GM21737 (cell line): ENCODE data around the gene CNST.
"Not testable (repeated sequence)": the region's sequence is repeated elsewhere in the genome, so short reads cannot be mapped to it uniquely, and the experiment has no call there.

Experiments used
- ATAC-seq: cut with Tn5 transposase; IDR thresholded peaks from one replicate; pipeline ENCODE4 v1.9.1; 2021; ENCODE audit warnings: mild to moderate bottlenecking, moderate library complexity; ENCODE audit not compliant: unreplicated experiment

Gene CNST

DNA sequence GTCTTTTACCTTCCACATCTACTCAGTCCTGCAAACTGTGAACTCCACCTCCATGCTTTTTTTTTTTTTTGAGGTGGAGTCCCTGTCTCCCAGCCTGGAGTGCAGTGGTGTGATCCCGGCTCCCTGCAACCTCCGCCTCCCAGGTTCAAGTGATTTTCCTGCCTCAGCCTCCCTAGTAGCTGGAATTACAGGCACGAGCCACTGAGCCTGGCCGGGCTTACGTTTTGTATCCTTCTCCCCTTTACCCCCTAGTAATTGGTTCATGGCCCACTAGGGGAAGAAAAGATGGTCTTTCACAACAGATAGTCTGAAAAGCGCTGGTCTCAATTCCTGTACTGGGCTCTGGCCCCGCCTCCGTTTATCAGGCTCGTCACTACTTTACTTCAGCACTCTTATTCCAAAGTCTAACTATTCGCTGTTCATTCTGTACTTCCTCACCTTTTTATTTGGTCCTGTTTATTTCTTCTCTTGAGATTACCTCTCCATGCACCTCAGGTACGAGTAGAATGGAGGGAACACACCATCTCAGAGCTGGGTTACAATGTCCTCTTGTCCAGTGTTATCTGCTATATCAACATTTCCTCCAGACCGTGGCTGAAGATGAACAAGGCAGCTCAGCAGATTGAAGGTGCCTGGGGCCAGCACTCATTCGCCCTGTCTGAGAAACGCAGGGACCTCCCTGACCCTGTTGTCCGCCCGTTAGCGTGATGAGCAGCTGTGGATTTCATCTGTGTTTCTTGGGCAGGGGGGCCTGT is 16.2 kb downstream of the CNST start:
- no peak for ATAC-seq

DNA sequence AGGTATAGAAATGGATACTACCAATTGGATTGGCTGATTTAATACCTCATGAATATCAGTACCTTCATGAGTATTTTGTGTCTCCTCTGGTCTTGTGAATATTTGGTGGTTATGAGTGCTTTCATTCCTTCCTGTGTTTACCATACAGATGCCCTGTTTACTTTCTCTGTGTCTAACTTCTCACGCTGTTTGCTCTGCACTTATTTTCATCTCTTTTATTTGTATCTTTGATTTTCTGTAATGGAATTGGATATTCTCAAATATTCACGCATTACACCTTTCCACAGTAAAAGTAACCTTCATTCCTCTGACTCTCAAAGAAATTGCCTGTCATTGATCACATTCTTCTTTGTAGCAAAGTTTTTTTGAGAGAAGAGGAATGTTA is 16.8 kb downstream of the CNST start:
- no peak for ATAC-seq

- no peak for ATAC-seq
Measured at GRCh38 chr1:246583448-246584185, 17.4 kb downstream of the CNST start.

DNA sequence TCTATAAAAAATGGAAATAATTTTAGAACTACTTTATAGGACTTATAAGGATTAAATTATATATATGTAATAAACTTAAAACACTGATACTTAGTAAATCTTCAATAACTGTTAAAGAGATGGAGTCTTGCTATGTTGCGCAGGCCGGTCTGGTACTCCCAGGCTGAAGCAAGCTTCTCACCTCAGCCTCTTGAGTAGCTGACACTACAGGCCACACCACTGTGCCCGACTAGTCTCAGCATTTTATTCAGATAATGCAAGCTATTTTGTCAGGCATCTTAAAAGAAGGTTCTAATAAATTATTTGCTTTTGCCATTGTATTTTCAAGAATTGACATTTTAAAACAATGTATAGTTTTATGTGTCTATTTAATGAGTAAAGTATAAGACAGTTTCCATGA is 20.8 kb downstream of the CNST start:
- no peak for ATAC-seq

DNA sequence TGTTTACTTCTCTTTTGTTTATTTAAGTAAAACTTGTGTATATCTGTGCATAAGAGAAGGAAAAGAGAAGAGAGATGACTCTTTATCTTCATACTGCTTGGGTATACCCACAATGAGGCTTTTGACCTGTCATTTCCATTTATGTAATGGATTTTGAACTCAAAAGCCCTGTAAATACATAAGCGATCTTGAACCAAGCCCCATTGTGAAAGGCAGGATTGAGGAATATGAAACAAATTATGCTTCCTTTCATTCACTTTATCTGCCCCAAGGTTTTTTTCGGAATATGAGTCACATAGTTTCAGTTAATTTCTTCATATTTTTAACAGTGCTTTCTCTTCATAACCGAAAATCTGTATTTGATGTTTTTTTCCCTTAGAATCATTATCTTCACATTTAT is 21.4 kb downstream of the CNST start:
- ATAC-seq = no peak

GRCh38 chr1:246588159-246588721 is 22.0 kb downstream of the CNST start:
- ATAC-seq = no peak

DNA sequence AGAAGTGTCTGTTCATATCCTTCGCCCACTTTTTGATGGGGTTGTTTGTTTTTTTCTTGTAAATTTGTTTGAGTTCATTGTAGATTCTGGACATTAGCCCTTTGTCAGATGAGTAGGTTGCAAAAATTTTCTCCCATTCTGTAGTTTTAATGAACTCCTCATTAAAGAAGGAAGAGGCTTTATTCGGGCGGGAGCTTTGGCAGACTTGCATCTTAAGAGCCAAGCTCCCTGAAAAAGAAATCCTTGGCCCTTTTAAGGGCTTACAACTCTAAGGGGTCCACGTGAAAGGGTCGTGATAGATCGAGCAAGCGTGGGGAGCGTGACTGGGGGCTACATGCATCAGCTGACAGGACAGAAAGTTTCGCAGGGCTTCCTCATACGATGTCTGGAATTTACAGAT is 23.7 kb downstream of the CNST start:
- not testable (repeated sequence) for ATAC-seq

- ATAC-seq = peak; percentile 50
Measured at GRCh38 chr1:246591047-246591446, 24.8 kb downstream of the CNST start.

DNA sequence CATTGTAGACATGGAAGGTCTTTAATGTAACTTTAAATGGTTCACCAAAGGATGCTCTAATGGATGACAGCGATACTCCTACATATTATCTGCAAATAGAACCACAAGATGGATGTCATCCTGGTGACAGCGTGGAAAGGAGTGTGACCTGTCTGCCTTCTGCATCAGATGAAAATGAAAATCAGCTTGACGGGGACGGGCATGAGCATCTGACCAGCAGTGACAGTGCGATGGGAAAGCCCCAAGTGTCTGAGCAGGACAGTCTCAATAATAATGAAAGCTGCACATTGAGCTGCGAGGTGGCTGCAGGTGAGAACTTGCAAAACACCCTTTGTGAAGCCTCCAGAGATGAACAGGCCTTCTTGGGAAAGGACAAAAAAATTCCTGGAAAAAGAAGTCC is 25.2 kb downstream of the CNST start:
- ATAC-seq = peak; percentile 93

DNA sequence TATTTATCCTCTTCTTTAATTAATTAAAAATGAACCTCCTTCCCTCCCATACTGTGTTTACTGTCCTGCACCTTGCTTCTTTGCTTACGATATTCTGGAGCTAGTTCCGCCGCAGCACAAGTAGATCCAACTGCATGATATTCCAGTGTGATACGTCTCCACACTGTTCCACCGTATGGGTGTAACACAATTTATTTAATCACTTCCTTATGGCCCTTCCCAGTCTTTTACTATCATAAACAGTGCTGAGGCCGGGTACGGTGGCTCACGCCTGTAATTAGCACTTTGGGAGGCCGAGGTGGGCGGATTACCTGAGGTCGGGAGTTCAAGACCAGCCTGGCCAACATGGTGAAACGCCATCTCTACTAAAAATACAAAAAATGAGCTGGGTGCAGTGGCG is 25.7 kb downstream of the CNST start:
- ATAC-seq = no peak

DNA sequence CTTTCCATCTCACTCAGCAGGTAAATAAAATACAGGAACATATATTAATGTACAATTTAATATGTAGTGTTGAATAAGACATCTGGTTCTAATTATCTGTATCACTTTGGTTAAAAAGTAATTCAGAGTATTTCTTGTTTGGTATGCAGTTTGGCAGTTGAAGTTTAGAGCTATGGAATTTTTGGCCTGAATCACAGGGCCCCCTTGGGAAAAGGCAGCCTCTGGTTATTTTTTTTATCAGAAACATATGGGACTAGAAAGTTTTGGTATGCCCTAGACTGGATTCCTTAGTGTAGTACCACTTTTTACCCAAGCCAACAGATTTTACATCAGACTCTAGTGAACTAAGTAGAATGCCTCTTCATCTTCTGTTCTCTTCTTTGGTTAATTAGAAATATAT is 26.4 kb downstream of the CNST start:
- ATAC-seq = no peak

GRCh38 chr1:246595146-246595545 is 28.9 kb downstream of the CNST start:
- no peak for ATAC-seq

DNA sequence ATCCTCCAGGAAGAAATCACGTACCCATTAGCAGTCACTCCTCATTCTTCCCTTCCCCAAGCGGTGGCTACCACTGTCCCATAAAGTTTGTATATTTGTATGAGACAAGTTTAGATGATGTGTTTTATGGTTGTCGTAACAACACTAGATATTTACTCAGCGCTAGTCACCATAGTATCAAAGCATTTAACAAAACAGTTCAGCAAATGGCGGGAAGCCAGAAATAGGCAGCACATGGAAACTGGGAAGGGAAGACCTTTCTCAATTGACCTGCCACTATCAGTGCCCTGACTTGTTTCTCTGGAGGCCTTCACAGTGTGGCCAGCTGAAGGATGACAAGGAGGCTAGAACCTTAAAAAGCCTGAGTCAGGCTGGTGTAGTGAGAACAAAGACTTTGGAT is 31.1 kb downstream of the CNST start:
- ATAC-seq = no peak

DNA sequence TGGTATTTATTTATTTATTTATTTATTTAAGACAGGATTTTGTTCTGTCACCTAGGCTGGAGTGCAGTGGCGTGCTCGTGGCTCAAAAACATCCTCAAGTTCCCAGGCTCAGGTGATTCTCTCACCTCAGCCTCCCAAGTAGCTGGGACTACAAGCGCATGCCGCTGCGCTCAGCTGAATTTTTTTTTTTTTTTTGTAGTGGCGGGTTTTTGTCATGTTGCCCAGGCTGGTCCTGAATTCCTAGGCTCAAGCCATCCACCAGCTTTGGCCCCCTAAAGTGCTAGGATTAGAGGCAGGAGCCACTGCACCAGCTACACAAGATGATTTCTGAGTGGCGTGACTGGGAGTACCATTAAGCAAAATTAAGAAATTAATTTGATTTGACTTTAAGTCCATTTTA is 31.7 kb downstream of the CNST start:
- ATAC-seq = no peak

DNA sequence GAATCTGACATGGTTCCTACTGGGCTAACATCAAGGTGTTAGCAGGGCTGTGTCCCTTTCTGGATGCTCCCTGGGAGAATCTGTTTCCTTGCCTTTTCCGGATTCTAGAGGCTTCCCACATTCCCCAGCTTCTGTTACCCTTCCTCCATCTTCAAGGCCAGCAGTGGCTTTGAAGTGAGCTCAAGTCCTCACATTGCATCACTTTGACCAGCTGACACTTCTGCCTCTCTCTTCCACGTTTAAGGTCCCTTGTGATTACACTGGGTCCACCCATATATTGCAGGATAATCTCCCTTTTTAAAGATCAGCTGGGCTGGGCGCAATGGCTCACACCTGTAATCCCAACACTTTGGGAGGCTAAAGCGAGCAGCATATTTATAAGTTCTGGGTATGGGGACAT is 33.1 kb downstream of the CNST start:
- ATAC-seq = no peak

- no peak for ATAC-seq
Measured at GRCh38 chr1:246600579-246600978, 34.3 kb downstream of the CNST start.

GRCh38 chr1:246602194-246602593 is 35.9 kb downstream of the CNST start:
- no peak for ATAC-seq

DNA sequence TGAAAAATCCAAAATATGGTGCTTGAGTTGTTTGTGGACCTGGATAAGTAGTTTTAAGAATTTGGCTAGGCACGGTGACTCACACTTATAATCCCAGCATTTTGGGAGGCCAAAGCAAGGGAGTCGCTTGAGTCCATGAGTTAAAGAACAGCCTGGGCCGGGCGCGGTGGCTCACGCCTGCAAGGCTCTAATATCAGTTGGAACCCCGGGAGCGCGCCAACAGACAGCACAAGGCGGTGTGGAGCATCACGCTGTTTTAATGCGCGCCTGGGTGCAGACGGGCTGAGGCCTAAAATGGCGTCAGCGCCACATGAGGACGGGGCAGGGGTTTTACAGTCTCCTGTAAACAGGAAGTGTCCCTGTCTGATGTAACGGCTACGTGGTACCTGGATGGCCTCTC is 39.0 kb downstream of the CNST start:
- not testable (repeated sequence) for ATAC-seq

GRCh38 chr1:246607462-246607861 is 41.2 kb downstream of the CNST start:
- no peak for ATAC-seq

GRCh38 chr1:246608616-246609376 is 42.5 kb downstream of the CNST start:
- ATAC-seq = peak; percentile 72

DNA sequence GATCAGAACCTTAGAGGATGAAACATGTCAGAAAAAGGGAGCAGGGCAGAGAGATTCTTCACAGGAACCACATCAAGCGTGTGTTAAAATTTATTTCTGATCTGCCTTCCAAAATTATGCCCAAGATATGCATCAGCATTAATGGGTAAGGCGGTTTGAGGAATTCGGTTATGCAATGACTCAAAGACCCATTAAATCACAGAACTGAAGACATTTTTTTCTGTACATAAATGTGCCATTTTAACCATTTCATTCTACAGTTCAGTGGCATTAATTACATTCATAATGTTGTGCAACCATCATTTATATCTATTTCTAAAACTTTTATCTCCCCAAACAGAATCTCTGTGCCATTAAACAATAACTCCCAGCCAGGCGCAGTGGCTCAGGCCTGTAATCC is 43.4 kb downstream of the CNST start:
- no peak for ATAC-seq
